ENCODE measurements around the gene TOLLIP. TPM values are rescaled to one million over a fixed set of nuclear protein-coding genes. Genes with fewer than 3 reads are reported as not detected.

The TOLLIP gene
- total and polyA plus RNA-seq, 2 of the 8 experiments (the other 6 are each of a cell fraction or from before 2014, with no cell fraction given): 23.7 to 34.7 TPM

GRCh38 chr11:1230121-1230455 lies 79.3 kb downstream of the TOLLIP start:
- H3K56ac ChIP-seq (replicated peaks; ENCODE audit: insufficient read length, low read depth, low read length): no peak overlapping the region
- no peak overlapping the region for H2AFZ ChIP-seq (ENCODE audit: low read length)
- H3K4me1 ChIP-seq (replicated peaks in 1 of 4; ENCODE audit: control insufficient read depth in 3 of 4, insufficient read depth in 4 of 4, low read length in 3 of 4): peaks cover 0 to 3% (median 0%) of the 10 kb centered on the region in 4 experiments; a peak in 2 of 7 replicates
- H3K14ac ChIP-seq (ENCODE audit: insufficient read length): no peak overlapping the region
- H4K5ac ChIP-seq (ENCODE audit: insufficient read length, low read depth, low read length): no peak overlapping the region
- no peaks in the 10 kb centered on the region for H3K36me3 ChIP-seq (ENCODE audit: control insufficient read depth in 2 of 4, insufficient read depth in 4 of 4, low read length in 3 of 4)
- no peaks in the 10 kb centered on the region for H3K27me3 ChIP-seq (replicated peaks in 1 of 4; ENCODE audit: control insufficient read depth in 3 of 4, extremely low read depth in 1 of 4, insufficient read depth in 3 of 4, low read length in 3 of 4)
- TF ChIP-seq MAX (IDR thresholded peaks at IDR 0.05) (no peak), GABPA (IDR thresholded peaks at IDR 0.05; ENCODE audit: borderline replicate concordance, insufficient read depth, low read length) (no peak), CBX8 (IDR thresholded peaks at IDR 0.05; ENCODE audit: borderline replicate concordance, low read depth, low read length) (no peak), USF2 (IDR thresholded peaks at IDR 0.05; ENCODE audit: low read length) (no peak), BACH1 (IDR thresholded peaks at IDR 0.05; ENCODE audit: low read length) (no peak), ZNF274 (IDR thresholded peaks at IDR 0.05; ENCODE audit: borderline replicate concordance, extremely low read depth, low read length) (no peak), KDM1A (IDR thresholded peaks at IDR 0.05; ENCODE audit: borderline replicate concordance, low read length) (no peak), ATF3 (IDR thresholded peaks at IDR 0.05; ENCODE audit: insufficient read depth, low read depth, low read length) (no peak), SP4 (IDR thresholded peaks at IDR 0.05; ENCODE audit: low read length) (no peak), SAP30 (IDR thresholded peaks at IDR 0.05; ENCODE audit: insufficient read depth, insufficient replicate concordance, low read length) (no peak), BRCA1 (IDR thresholded peaks at IDR 0.05; ENCODE audit: low read depth, low read length) (no peak), TCF12 (IDR thresholded peaks at IDR 0.05; ENCODE audit: low read depth, low read length) (no peak), RFX5 (IDR thresholded peaks at IDR 0.05; ENCODE audit: borderline replicate concordance, low read depth, low read length) (no peak)
- no peaks in the 10 kb centered on the region for H3K23me2 ChIP-seq (ENCODE audit: low read depth, low read length)
- no peak overlapping the region for H2BK15ac ChIP-seq (ENCODE audit: low read length)
- H3K79me2 ChIP-seq (ENCODE audit: control insufficient read depth in 1 of 2, insufficient read depth in 2 of 2, low read length in 2 of 2): no peaks in the 10 kb centered on the region
- H2BK20ac ChIP-seq (ENCODE audit: low read length): no peak overlapping the region
- H3K9me3 ChIP-seq (ENCODE audit: insufficient read depth in 2 of 2, low read depth in 1 of 2, low read length in 1 of 2): no peaks in the 10 kb centered on the region; a peak in 1 of 4 replicates
- no peak overlapping the region for H2AK5ac ChIP-seq (ENCODE audit: low read depth, low read length)
- H4K91ac ChIP-seq (replicated peaks; ENCODE audit: insufficient read length, low read length): no peak overlapping the region
- H3K79me1 ChIP-seq (ENCODE audit: low read depth, low read length): no peaks in the 10 kb centered on the region
- FAIRE-seq (no peak), DNase-seq (ENCODE audit: low read depth in 1 of 2, low spot score in 2 of 2) (peak in 1 of 2 experiments; percentile 36)
- CTCF ChIA-PET (ENCODE audit: partially characterized antibody): interaction anchor here (1.2 to 1.4 kb wide), 2 partner anchors 9 to 116 kb away, joined by 3 read pairs; no protein-coding TSS in a partner anchor
- no peak overlapping the region for H3K18ac ChIP-seq (ENCODE audit: extremely low read depth, low read length)
- H3K4me3 ChIP-seq (ENCODE audit: extremely low read depth in 1 of 4, insufficient read depth in 2 of 4, low read depth in 3 of 4, low read length in 4 of 4): no peak overlapping the region
- H3K27ac ChIP-seq (ENCODE audit: low read depth, low read length): no peak overlapping the region
- no peak overlapping the region for H3K23ac ChIP-seq (ENCODE audit: insufficient read length)
- POLR2A ChIA-PET (ENCODE audit: partially characterized antibody): interaction anchor here (1.0 kb wide), 1 partner anchor 121 kb away, joined by 3 read pairs; no protein-coding TSS in a partner anchor
- H2BK120ac ChIP-seq (replicated peaks; ENCODE audit: low read depth, low read length): no peak overlapping the region
- WGBS, 2 experiments (ENCODE audit: extremely low coverage in 1 of 2, insufficient coverage in 1 of 2, insufficient read length in 1 of 2, insufficient replicate concordance in 2 of 2, low coverage in 1 of 2, low lambda C conversion rate in 2 of 2, missing lambda C conversion rate in 1 of 2): 89% methylated on average over 4 of the region's 5 CpGs; no CpG with 5 or more reads in 1 of the 2 experiments
- H2BK12ac ChIP-seq (ENCODE audit: low read depth, low read length): no peak overlapping the region
- no peak overlapping the region for H3K4me2 ChIP-seq (ENCODE audit: insufficient read depth in 1 of 2, low read depth in 2 of 2, low read length in 2 of 2)
- H3K9ac ChIP-seq (replicated peaks in 1 of 4; ENCODE audit: extremely low read depth in 1 of 4, low read depth in 3 of 4, low read length in 3 of 4): no peak overlapping the region
- peaks cover 0 to 1% of the 10 kb centered on the region in 2 experiments for H4K20me1 ChIP-seq (replicated peaks in 1 of 2; ENCODE audit: control insufficient read depth in 1 of 2, insufficient read depth in 2 of 2, low read length in 2 of 2)
- H2BK5ac ChIP-seq (ENCODE audit: low read depth, low read length): no peak overlapping the region
- H4K8ac ChIP-seq (ENCODE audit: extremely low read depth, insufficient read depth, low read length): no peak overlapping the region
- no peak overlapping the region for H3K4ac ChIP-seq (replicated peaks; ENCODE audit: insufficient read length, low read depth, low read length)
